SU-DHL-6 (cell line): ENCODE results near the gene NAV1.

Source experiments
- CTCF ChIP-seq: fragments of 200-600 bp; sonication (generic); IDR thresholded peaks from one replicate; pipeline ENCODE4 v1.5.1; 2017; ENCODE audit warnings: antibody characterized with exemption, mild to moderate bottlenecking, low read length, moderate library complexity; ENCODE audit not compliant: insufficient read depth, poor library complexity, severe bottlenecking
- EZH2phosphoT487 ChIP-seq: fragments of 200-600 bp; sonication (generic), shearing (Covaris generic); conservative IDR thresholded peaks from 2 replicates; pipeline ENCODE4 v1.6.1; 2018; ENCODE audit warnings: mild to moderate bottlenecking, antibody characterized with exemption, low read length, moderate library complexity, mixed read lengths

GRCh38 chr1:201557572-201557958, 18.6 kb downstream of the NAV1 start:
- no peak for TF ChIP-seq CTCF
- no peak for TF ChIP-seq EZH2phosphoT487
